GM21786 (cell line): ENCODE data around the gene IL4.

Experiments used
- ATAC-seq: cut with Tn5 transposase; IDR thresholded peaks from one replicate; pipeline ENCODE4 v1.9.1; 2021; ENCODE audit not compliant: unreplicated experiment

IL4 gene

DNA sequence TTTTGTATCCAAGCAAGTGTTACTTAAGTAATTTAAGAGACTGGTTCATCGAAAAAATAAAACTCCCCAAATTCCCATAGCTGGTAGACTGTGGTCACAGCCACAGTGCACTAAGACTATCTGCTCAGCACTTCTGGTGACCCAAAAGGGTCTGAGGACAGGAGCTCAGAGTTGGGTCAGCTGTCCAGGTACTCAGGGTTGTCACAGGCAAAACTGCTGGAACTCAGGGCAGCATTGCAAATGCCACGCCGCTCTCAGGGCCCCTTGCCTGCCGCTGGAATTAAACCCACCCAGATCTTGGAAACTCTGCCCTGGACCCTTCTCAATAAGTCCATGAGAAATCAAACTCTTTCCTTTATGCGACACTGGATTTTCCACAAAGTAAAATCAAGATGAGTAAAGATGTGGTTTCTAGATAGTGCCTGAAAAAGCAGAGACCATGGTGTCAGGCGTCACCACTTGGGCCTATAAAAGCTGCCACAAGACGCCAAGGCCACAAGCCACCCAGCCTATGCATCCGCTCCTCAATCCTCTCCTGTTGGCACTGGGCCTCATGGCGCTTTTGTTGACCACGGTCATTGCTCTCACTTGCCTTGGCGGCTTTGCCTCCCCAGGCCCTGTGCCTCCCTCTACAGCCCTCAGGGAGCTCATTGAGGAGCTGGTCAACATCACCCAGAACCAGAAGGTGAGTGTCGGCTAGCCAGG is 16.0 kb upstream of the IL4 start, which contains the start of gene IL13:
Gene IL13, plus strand, starts transcription at position 498 of the 705 bp plus-strand sequence. Its CDS starts 14 bp downstream, at position 512.
- no peak for ATAC-seq

DNA sequence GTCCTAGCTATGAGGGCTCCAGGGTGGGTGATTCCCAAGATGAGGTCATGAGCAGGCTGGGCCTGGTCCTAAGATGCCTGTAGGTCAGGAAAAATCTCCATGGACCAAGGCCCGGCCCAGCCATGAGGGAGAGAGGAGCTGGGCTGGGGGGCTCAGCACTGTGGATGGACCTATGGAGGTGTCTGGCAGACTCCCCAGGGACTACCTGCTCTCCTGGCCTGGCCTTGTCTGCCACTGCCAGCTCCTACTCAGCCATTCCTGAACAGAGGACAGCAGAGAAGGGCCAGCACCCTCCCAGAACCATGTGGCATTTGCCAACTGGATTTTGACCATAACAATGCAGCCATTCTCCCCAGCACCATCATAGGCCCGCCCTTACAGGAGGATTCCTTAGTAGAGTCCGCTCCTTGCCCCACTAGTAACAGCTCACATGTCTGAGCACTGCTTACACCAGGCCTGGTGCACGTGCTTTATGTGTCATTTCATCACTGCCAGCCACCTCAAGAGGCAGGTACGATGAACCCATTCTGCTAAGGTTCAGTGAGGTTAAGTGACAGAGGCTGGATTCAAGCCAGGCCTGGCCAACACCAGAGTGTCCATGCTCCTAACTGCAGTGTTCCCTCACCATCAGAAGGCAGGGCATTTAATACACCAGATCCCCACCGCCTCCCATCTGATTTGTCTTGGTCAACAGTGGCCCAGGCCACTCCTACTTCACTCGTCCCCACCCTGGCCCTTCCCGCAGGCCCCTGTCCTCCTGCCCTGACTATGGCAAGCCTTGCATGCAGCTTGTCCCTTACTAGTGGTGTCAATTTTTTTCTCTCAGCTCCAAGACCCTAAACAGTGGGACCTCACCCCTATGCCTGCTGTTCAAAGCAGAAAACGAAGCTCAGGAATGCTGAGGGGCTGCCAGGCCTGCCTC is 15.1 kb upstream of the IL4 start:
- ATAC-seq = no peak

DNA sequence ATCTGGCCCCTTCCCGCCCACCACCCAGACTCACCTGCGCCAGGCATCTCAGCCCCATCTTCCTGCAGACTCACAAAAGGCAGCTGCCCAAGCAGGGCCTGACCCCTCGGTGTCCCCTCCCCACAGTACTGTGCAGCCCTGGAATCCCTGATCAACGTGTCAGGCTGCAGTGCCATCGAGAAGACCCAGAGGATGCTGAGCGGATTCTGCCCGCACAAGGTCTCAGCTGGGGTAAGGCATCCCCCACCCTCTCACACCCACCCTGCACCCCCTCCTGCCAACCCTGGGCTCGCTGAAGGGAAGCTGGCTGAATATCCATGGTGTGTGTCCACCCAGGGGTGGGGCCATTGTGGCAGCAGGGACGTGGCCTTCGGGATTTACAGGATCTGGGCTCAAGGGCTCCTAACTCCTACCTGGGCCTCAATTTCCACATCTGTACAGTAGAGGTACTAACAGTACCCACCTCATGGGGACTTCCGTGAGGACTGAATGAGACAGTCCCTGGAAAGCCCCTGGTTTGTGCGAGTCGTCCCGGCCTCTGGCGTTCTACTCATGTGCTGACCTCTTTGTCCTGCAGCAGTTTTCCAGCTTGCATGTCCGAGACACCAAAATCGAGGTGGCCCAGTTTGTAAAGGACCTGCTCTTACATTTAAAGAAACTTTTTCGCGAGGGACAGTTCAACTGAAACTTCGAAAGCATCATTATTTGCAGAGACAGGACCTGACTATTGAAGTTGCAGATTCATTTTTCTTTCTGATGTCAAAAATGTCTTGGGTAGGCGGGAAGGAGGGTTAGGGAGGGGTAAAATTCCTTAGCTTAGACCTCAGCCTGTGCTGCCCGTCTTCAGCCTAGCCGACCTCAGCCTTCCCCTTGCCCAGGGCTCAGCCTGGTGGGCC is 13.9 kb upstream of the IL4 start:
- ATAC-seq = no peak

DNA sequence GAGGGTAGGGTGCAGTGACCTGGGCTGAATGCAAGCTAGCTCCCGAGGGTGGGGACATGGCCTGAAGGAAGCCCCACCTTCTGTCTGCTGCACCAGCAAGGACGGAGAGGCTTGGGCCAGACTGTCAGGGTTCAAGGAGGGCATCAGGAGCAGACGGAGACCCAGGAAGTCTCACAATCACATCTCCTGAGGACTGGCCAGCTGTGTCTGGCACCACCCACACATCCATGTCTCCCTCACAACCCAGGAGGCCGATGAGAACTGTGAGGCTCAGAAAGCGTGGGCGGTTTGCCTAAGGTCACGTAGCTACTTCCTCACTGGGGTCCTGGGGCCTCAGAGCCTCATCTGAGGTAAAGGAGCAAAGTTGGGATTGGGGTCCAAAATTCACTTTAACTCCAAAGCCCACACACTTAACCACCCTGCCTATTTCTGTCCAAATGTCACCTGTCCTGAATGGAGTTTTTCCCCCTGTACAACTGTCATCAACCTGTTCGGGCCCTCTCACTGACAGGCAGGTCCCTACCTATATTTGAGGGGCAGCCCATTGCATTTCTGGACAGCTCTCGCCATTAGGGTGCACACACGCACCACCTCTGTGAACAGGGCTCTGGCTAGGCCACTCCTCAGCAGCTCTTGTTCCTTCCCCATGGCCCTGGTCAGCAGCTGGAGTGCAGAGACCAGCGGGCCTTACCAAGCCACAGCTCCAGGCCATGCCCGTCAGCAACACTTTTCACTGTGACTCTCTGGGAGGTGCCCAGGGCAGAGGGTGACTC is 12.4 kb upstream of the IL4 start:
- ATAC-seq = no peak

DNA sequence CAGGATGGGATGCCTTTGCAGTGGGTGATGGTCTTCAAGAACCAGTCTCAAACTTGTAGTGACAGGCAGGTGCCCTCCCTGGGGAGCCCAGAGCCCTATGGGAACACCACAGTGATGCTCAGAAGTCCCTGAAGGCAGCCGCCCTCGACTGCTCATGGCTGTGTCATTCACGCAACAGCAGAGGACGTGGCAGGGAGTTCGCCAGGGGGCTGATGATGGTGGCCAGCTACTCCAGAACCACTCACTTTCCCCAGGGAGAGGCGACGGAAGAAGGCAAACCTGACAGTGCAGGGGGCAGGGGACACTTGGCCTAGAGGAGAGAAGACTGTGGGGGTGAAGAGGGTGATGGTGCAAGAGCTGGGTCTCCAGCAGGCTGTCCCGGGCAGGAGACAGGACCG is 11.8 kb upstream of the IL4 start:
- no peak for ATAC-seq

DNA sequence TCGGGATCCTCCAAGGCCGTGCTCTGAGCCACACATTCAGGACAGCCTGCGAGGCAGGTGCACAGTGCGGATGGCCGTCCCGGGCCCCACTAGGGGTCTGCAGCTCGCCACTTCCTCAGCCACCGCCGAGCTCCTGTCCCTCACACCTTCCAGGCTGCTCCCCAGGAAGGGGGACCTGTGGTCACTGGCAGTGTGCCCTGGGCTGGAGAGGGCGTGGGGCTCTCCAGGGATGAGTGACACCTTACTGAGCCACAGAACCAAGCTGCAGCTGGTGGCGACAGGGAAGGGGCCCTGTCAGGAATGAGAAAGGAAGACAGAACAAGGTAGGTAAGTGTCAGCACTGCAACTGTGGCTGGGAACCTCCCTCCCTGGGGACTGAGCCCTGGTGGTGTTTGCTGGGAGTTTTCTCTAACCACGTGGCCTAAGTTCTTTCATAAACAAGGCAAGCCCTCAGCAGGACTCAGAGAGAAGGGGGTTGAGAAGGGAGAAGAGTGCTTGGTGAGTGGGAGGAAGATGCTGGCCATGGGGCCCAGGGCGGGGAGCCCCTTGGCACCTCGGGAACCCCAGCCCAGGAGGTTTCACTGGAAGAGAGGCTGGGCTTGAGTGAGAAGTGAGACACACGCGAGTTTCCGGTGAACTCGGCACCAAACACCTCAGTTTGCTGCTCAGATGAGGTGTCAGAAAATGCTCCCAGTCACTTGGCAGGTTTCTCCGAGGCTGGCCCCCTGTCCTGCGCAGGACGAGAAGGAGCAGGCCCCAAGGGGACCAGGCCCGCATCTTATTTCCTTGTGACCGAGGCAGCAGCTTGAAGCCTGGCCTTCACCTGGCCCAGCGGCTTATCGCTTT is 10.6 kb upstream of the IL4 start:
- ATAC-seq = peak; percentile 46

DNA sequence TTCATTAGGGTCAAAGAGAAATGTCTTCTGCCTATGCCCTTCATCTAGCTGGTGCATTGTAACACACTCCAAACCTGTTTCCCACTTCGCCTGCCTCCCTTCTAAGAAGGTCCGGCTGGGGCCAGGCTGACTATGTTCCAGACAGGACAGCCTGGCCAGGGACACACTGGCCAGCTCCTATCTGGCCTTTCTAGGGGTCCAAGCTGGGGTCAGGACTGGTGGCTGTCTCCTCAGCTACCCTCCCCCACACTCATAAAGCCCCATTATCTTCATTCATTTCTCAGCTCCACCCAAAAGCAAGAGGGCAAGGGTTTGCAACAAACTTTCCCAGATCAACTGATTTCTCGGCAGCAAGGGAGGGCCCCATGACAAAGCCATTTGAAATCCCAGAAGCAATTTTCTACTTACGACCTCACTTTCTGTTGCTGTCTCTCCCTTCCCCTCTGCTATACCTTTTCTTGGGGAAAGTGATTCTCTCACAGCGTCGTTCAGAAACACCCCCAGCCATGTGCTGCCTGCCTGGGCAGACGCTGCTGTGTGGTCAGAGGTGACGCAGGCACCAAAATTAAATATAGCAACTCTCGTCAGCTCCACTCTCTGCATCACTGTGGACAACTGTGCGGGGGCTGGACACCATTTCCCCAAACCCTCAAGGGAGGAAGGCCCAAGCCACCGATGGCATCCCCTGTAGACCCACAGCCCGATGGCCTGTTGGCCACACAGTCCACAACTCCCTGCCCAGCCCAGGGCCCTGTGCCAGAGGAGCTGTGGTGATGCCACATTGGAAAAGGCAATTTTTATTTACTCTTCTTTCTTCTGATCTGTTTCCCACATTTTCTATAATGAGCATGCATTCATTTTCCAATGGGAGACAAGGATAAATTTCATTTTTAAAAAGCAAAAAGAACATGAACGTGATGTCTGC is 9.8 kb upstream of the IL4 start:
- ATAC-seq = peak; percentile 55

DNA sequence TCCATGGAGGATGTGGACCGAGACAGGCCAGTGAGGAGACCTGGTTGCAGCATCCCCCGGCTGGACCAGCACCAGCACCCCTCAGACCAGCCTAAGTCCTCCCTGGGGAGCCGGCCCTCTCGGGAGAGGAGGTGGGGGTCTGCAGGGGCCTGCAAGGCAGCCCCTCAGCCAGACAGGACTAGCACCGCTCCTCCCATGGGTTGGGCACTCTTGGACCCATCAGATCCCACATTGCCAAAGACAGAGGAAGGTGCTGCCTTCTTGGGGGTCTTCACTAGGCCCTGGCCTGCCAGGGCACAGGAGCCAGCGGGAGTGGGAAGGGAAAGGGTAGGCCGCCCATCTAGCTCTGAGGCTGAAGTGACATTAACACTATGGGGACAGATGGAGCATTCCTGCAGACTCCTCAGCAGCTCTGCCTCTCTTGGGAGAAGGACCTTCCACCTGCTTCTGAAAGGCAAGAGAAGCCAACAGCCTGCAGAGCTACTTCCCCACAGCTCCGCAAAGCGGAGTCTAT is 9.0 kb upstream of the IL4 start:
- no peak for ATAC-seq

DNA sequence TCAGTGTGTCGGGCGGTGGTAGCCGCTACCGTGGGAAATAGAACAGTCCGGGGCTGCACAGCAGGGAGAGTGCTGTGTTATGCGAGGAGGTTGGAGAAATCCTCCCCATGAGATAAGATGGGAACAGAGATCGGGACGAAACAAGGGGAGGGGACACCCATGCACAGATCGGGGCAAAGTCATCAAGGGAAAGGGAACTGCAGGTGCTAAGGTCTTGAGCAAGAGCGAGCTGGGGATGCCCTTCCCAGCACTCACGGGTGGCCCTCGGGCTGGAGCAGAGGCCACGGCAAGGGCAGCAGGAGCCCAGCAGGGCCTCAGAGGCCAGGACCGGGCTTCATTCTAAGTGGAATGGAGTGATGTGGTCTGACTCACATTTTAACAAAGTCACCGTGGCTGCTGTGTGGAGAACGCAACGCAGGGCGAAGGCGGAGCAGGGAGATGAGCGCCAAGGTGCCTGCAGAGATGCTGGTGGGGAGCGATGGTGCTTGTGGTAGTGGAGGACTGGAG is 8.2 kb upstream of the IL4 start:
- ATAC-seq = no peak

DNA sequence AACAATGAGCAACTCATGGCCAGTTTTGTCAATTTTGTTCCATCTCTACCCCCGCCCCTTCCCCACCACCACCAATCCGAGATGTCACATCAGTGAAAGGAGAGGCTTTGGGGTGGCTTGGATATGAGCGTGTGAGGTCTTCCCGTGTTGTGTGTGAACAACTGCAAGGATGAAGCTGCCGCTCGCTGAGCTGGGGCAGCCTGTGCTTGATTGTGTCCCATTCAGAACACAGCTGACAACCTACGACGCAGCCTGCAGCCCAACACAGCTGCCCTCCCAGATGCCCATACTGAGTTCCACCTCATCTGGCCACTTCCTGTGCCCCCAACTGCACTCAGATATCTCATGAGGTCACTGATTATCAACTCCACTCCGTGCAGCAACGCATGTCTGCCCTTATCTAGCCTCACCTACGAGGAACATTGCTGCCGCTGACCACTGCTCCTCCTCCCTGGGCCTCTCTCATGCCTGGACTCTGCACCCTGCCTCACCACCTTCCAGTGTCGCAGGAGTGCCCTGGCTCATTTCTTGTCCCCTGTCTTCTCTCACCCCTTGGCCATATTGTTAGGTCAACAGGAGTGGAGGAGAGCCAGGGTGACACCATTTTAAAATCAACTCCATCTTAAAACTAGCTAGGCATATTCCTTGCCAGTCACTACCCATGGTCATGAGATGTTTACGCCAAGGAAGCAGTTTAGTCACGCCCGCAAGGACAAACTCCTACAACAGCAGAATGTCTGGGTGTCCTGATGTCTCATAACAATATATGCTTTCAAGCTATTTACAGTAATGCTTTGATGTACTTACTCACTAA is 7.3 kb upstream of the IL4 start:
- ATAC-seq = no peak

DNA sequence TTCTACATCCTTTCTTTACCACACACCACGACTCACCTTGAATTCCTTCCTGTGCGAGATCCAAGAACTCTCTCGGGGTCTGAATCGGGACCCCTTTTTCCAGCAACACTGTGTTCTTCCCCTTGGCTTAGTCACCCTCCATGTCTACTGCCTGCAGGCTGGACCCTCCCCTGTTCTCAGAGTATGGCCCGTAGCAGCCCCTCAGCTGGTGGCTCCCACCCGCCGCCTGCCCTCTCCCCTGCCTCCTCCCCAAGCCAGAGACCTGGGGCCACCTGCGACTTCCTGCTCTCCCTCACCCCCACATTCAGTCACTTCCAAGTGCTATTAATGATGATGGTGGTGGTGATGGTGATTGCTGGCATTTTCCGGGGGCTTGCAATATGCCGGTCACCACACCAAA is 6.5 kb upstream of the IL4 start:
- ATAC-seq = no peak

DNA sequence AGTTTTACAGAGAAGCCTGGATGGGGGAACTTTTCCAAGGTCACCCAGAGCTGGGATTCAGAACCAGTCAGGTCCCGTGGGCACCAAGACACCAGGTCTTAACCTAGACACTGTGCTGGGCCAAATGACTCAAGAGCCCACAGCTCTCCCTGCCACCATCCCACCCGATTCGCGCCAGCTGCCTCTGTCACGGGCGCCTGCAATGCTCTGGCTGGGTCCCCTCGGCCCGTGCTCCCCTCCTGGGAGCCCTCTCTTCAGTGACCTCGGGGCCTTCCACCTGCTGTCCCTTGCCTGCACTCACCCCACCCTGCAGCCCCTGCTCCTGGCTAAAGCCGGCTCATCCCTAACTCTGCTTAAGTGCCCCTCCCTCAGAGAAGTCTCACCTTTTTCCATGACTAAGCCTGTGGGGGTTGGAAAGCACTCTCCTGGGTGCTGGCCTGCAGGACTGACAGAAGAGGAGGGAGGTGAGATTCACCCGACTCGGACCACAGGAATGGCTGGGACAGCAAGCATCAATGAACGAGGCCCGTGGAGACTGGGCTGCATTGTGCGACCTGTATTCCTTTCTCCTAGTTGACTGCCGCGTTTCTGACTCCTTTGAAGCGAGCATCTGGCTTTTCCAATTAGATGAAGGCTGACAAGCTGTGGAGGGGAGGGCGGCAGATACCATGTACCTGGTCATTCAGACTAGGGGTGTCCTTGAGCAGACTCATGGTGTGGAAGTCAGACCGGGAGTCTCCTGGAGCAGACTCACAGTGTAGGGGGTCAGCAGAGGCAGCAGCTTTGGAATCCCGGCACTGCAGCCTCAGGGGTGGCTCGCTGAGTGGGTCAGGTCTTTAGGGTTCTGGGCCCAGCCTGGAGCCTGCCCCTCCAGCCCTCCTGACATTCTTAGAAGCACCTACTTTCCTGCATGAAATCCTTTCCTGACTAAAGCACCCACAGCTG is 5.8 kb upstream of the IL4 start:
- ATAC-seq = no peak

DNA sequence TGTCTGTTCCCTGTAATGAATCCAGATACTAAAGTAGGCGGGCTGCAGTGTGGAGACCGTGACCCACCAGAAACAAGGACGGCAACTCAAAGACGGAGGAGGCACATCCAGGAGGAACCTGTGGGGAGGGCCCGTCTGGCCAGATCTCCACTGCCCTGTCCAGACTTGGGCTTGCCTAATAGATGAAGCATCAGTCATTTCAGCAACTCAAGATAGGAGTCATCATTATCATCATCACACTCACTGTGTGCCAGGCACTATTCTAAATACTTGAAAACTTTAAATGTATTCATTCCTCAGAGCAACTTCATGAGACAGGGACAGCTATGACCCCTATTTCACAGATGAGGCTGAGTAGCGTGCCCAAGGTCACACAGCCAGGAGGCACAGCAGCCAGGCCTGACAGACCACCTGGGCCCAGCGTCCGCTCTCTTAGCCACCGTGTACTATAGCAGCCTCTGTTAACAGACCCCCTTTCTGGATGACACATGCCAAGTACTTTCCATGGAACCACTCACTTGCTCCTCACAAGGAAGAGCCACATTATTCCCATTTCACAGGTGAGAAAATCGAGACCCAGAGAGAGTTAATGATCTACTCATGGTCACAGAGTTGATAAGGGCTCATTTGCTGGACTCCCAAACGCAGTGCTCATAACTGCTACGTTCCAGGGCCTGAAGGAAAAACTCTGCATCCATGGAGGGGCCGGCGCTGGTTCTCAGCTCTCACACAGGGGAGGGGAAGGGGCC is 4.9 kb upstream of the IL4 start:
- no peak for ATAC-seq

DNA sequence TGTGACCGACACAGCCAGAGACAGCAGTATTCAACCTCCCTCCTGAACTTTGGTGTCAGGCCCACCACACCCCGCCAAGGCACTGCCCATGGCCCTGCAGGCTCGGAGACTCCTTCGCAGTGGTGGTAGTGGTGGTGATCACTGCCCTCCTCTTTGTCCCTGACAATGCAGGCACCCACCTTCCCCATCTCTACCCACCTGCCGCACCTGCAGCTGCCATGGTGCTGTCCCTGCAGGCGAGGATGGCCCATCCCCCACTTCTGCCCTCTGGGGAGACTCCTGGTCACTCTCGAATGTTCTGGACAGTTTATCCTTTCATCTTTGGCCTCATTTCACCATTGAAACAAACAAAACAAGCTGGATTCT is 4.4 kb upstream of the IL4 start:
- no peak for ATAC-seq
